HG02763 (cell line): ENCODE measurements around the gene RAD1.
"Not testable (repeated sequence)": the region's sequence is repeated elsewhere in the genome, so short reads cannot be mapped to it uniquely, and the experiment has no call there.

Experiments used
- ATAC-seq: cut with Tn5 transposase; IDR thresholded peaks from one replicate; pipeline ENCODE4 v1.9.1; 2021; ENCODE audit warnings: mild to moderate bottlenecking, moderate library complexity; ENCODE audit not compliant: unreplicated experiment

Gene RAD1, protein sequence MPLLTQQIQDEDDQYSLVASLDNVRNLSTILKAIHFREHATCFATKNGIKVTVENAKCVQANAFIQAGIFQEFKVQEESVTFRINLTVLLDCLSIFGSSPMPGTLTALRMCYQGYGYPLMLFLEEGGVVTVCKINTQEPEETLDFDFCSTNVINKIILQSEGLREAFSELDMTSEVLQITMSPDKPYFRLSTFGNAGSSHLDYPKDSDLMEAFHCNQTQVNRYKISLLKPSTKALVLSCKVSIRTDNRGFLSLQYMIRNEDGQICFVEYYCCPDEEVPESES

GRCh38 chr5:34915139-34915855, at the start of gene RAD1, which contains the start of gene BRIX1:
Gene RAD1 (minus strand): TSS chr5:34915504. CDS start chr5:34914892, 612 bp downstream.
Gene BRIX1 (plus strand): TSS chr5:34915711. CDS start chr5:34915739, 28 bp downstream.
- peak; percentile 99 for ATAC-seq

DNA sequence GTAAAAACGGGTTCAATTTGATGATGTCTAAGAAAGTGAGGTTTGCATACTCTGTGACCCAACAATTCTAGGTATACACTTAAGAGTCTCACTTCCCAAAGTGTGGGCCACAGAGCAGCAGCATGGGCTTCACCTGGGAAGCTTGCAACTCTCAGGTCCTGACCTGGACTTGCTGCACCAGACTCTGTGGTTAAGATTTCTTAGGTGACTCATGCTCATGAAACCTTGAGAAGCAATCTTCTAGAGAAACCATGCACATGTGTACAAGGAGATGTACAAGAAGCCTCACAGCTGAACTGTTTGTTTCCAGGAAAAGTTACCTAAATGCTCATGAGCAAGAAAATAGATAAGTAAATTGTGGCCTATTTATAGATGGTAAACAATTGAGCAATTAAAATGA, 44.0 kb upstream of the RAD1 start:
- ATAC-seq, result peak; percentile 94

GRCh38 chr5:34957857-34958690, 42.8 kb upstream of the RAD1 start:
- peak; percentile 35 for ATAC-seq

DNA sequence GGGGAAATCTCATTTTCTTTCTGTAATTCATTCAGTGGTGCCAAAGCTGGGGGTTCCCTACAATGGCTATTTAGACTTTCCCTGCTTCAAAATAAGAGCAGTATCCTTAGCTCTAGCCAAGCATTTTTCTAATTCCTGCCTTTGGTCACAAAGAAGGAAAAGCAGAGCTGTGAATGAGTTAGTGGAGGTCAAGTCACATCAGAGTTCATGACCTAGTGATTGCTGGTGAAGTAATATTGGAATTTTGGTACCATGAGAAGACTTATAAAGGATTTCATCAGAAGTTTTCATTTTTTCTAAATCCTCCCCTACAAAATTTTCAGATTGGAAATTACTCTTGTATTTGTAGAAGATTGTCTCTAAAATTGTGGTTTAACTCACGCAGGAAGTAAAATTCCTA, 42.0 kb upstream of the RAD1 start:
- no peak for ATAC-seq

DNA sequence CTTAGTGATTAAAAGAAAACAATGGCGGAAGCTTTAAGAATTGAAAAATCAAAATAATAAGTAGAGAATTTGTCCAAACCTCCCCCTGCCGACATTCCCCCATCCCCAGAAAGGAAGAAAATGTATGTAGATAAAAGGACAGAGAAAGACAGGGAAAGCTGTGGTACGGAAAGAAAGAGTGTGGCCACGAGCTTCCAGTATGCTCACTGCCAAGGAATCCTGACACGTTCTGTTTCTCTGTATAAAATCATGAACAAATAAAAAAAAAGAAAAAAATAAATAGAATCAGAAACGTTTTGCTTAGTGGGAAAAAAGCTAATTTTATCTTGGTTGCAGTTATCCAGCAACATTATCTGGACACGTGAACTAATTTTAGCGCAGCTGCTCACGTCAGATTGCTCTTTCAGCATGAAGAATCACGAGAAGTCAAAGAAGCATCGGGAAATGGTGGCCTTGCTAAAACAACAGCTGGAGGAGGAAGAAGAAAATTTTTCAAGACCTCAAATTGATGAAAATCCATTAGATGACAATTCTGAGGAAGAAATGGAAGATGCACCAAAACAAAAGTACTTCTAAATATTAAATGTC, 29.2 kb upstream of the RAD1 start:
- no peak for ATAC-seq

GRCh38 chr5:34944044-34944443, 28.7 kb upstream of the RAD1 start:
- no peak for ATAC-seq

- no peak for ATAC-seq
Measured at GRCh38 chr5:34941936-34942335, 26.6 kb upstream of the RAD1 start.

DNA sequence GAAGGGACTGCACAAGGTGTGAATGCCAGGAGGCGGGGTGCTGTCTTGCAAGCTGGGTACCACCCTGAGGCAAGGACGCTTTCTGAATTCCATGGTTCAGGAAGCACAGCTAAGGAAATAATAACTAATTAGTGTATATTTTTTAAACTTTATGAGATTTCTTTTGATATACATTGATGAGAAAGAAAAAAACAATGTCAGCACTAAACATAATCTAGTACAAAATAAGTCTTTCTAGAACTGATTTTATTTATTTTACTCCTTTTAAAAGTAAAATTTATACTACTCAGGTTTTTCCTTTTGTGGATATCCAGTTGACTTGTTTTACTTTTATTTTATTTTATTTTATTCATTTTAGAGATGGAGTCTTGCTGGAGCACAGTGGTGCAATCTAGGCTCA, 17.6 kb upstream of the RAD1 start:
- no peak for ATAC-seq

- ATAC-seq, result no peak
Measured at GRCh38 chr5:34930870-34931269, 15.6 kb upstream of the RAD1 start.

- ATAC-seq, result no peak
Measured at GRCh38 chr5:34930462-34930844, 15.1 kb upstream of the RAD1 start.

GRCh38 chr5:34929720-34930461, 14.6 kb upstream of the RAD1 start:
- ATAC-seq, result peak; percentile 71

DNA sequence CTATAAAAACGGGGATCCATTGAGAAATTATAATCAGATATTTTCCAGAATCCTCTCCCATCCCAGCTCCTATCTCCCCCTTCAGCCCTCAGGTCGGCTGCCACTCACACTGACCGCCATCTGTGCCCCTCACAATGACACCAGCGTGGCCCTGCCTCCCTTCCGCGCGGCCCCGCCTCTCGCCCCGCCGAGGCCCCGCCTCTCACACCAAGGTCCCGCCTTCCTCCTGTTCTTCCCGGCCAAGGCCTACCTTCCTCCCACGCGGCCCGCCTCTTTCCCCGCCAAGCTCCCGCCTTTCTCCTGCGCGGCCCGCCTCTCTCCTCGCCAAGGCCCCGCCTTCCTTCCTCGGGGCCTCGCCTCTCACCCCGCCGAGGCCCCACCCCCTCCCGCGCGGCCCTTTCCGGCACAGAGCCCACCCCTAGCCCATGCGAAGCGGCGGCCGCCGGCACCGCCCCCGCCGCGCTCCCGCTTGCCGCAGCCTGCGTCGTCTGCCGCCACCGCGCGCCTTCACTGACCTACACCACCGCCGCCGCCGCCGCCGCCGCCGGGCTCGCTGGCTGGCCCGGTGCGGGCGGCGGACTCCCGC, 13.9 kb upstream of the RAD1 start, which contains the start of gene DNAJC21:
Gene DNAJC21, plus strand, starts transcription at position 426 of the 586 bp plus-strand sequence. CDS start 261 bp downstream, outside the sequence.
- peak; percentile 89 for ATAC-seq

DNA sequence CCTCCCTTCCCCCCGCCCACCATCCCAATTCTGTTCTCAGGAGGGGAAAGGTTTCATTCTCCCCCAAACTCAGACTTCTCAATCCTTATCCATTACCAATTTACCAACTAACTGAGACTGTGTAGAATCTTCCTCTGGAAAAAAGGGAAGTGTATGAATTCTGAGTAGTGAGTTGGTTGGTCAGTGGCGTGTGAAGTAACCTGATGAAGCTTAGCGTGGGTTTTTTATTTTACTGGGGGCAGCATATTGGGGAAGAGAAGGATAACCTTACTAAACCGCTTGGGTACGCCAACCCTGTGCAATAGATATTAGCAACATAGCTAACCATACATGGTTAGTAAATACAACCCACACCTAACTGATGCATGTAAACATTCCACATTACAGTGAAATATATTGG, 13.0 kb upstream of the RAD1 start:
- ATAC-seq, result no peak

- ATAC-seq, result no peak
Measured at GRCh38 chr5:34927785-34928184, 12.5 kb upstream of the RAD1 start.

- ATAC-seq, result no peak
Measured at GRCh38 chr5:34926318-34926888, 11.1 kb upstream of the RAD1 start.

GRCh38 chr5:34924462-34924765, 9.1 kb upstream of the RAD1 start:
- no peak for ATAC-seq

- ATAC-seq, result peak; percentile 54
Measured at GRCh38 chr5:34923694-34924461, 8.6 kb upstream of the RAD1 start.

GRCh38 chr5:34923256-34923655, 8.0 kb upstream of the RAD1 start:
- not testable (repeated sequence) for ATAC-seq

- ATAC-seq, result no peak
Measured at GRCh38 chr5:34919077-34919476, 3.8 kb upstream of the RAD1 start.
